ENCODE measurements around the gene GRAP. TPM values are rescaled to one million over a fixed set of nuclear protein-coding genes. Genes with fewer than 3 reads are reported as not detected.
A peak's percentile ranks its signal among the peaks of the same experiment; 100 is the strongest.

GRAP gene
- total RNA-seq, 2 experiments from 2014 or later: 11.9 to 12.2 TPM

- no peaks in the 10 kb centered on the region for H3K27me3 Mint-ChIP-seq
- H3K27ac Mint-ChIP-seq: no peak overlapping the region
- H3K9me3 Mint-ChIP-seq: peaks cover 3% of the 10 kb centered on the region
- no peak for TF ChIP-seq CTCF (IDR thresholded peaks at IDR 0.05)
- peaks cover 14% of the 10 kb centered on the region for H3K36me3 Mint-ChIP-seq (ENCODE audit: low read depth)
- no peak for ATAC-seq
- POLR2A ChIA-PET: no interaction called here
- CTCF ChIA-PET: interaction anchor here (1.6 kb wide), 1 partner anchor 46 kb away, joined by 9 read pairs; no protein-coding TSS in a partner anchor
- no peak for DNase-seq
- peaks cover 17% of the 10 kb centered on the region for H3K4me1 Mint-ChIP-seq (ENCODE audit: low read depth)
- intact Hi-C loops (cut with micrococcal nuclease): no loop called here
- no peak overlapping the region for H3K4me3 Mint-ChIP-seq
These were observed 40.1 kb downstream of the GRAP start for GRCh38 chr17:19006698-19007097.

- intact Hi-C loops (cut with micrococcal nuclease): no loop called here
- CTCF ChIA-PET: no interaction called here
- H3K36me3 Mint-ChIP-seq (ENCODE audit: low read depth): peaks cover 18% of the 10 kb centered on the region
- DNase-seq (no peak), ATAC-seq (no peak)
- H3K4me3 Mint-ChIP-seq: no peak overlapping the region
- POLR2A ChIA-PET: no interaction called here
- no peak for TF ChIP-seq CTCF (IDR thresholded peaks at IDR 0.05)
- H3K27me3 Mint-ChIP-seq: no peaks in the 10 kb centered on the region
- H3K9me3 Mint-ChIP-seq: peaks cover 3% of the 10 kb centered on the region
- H3K27ac Mint-ChIP-seq: peak overlapping the region; percentile 46
- H3K4me1 Mint-ChIP-seq (ENCODE audit: low read depth): peaks cover 23% of the 10 kb centered on the region
These were observed 40.8 kb downstream of the GRAP start for GRCh38 chr17:19005789-19006430.

- Mint-ChIP-seq H3K27me3 (no peaks in the 10 kb centered on the region), H3K4me3 (peak overlapping the region; percentile 63), H3K4me1 (ENCODE audit: low read depth) (peaks cover 23% of the 10 kb centered on the region), H3K36me3 (ENCODE audit: low read depth) (peaks cover 18% of the 10 kb centered on the region), H3K9me3 (peaks cover 3% of the 10 kb centered on the region), H3K27ac (peak overlapping the region; percentile 81)
- CTCF ChIA-PET: interaction anchor here (2.3 kb wide), 1 partner anchor 44 kb away, joined by 16 read pairs; no protein-coding TSS in a partner anchor
- ATAC-seq: no peak
- no peak for TF ChIP-seq CTCF (IDR thresholded peaks at IDR 0.05)
- no peak for DNase-seq
- intact Hi-C loops (cut with micrococcal nuclease): no loop called here
- POLR2A ChIA-PET: interaction anchor here (0.9 to 1.9 kb wide), 9 partner anchors 9 to 44 kb away, joined by 3 to 14 read pairs (median 6); no protein-coding TSS in a partner anchor
These were observed 41.5 kb downstream of the GRAP start for GRCh38 chr17:19005137-19005773.

- CTCF ChIA-PET: interaction anchor here (2.3 kb wide), 1 partner anchor 43 kb away, joined by 16 read pairs; no protein-coding TSS in a partner anchor
- POLR2A ChIA-PET: interaction anchor here (0.9 to 1.9 kb wide), 9 partner anchors 9 to 44 kb away, joined by 3 to 14 read pairs (median 6); no protein-coding TSS in a partner anchor
- Mint-ChIP-seq H3K27me3 (no peaks in the 10 kb centered on the region), H3K4me3 (peak within 1 kb of the TSS; percentile 83), H3K27ac (peak within 1 kb of the TSS; percentile 91), H3K4me1 (ENCODE audit: low read depth) (peaks cover 23% of the 10 kb centered on the region), H3K36me3 (ENCODE audit: low read depth) (peaks cover 18% of the 10 kb centered on the region), H3K9me3 (peaks cover 3% of the 10 kb centered on the region)
- intact Hi-C loops (cut with micrococcal nuclease): no loop called here
- ATAC-seq (peak; percentile 86), DNase-seq (peak; percentile 94)
- TF ChIP-seq CTCF (IDR thresholded peaks at IDR 0.05): no peak
These were observed 42.2 kb downstream of the GRAP start, which contains the start of gene FAM83G for GRCh38 chr17:19004421-19005136. TSS of gene FAM83G (minus strand) at chr17:19004764. CDS start at chr17:19004041, 723 bp downstream.

Data from activated CD8-positive, alpha-beta T cell treated with anti-CD3 and anti-CD28 coated beads for 36 hours (primary cell).